Measurements from ENCODE around the gene TTC4.

Gene TTC4

GRCh38 chr1:54705153-54705552 is 10.5 kb upstream of the TTC4 start:
- no peak for DNase-seq

GRCh38 chr1:54706419-54706818 is 9.2 kb upstream of the TTC4 start:
- no peak for DNase-seq

GRCh38 chr1:54708385-54708784 is 7.3 kb upstream of the TTC4 start:
- DNase-seq, result no peak

- DNase-seq, result no peak
Observed at GRCh38 chr1:54709547-54710292, 5.9 kb upstream of the TTC4 start.

- peak; percentile 14 for DNase-seq
Observed at GRCh38 chr1:54710434-54710833, 5.2 kb upstream of the TTC4 start.

GRCh38 chr1:54710841-54711240 is 4.8 kb upstream of the TTC4 start:
- DNase-seq, result no peak

GRCh38 chr1:54711536-54711935 is 4.1 kb upstream of the TTC4 start:
- no peak for DNase-seq

- no peak for DNase-seq
Observed at GRCh38 chr1:54714881-54715492, 674 bp upstream of the TTC4 start.

GRCh38 chr1:54716299-54717047 is 812 bp downstream of the TTC4 start:
- DNase-seq, result peak; percentile 38

GRCh38 chr1:54721719-54722118 is 6.1 kb downstream of the TTC4 start:
- DNase-seq, result no peak

- DNase-seq, result no peak
Observed at GRCh38 chr1:54723985-54724384, 8.3 kb downstream of the TTC4 start.

GRCh38 chr1:54724771-54725170 is 9.1 kb downstream of the TTC4 start:
- DNase-seq, result no peak

GRCh38 chr1:54728027-54728426 is 12.4 kb downstream of the TTC4 start:
- DNase-seq, result no peak

GRCh38 chr1:54736685-54737084 is 21.0 kb downstream of the TTC4 start:
- no peak for DNase-seq

- no peak for DNase-seq
Observed at GRCh38 chr1:54738244-54738643, 22.6 kb downstream of the TTC4 start.

GRCh38 chr1:54741531-54741930 is 25.9 kb downstream of the TTC4 start:
- no peak for DNase-seq

- DNase-seq, result peak; percentile 3
Observed at GRCh38 chr1:54742282-54742681, 26.6 kb downstream of the TTC4 start.

GRCh38 chr1:54743416-54744226 is 28.0 kb downstream of the TTC4 start:
- no peak for DNase-seq

GRCh38 chr1:54744696-54745095 is 29.0 kb downstream of the TTC4 start:
- DNase-seq, result no peak

GRCh38 chr1:54745274-54745673 is 29.6 kb downstream of the TTC4 start:
- DNase-seq, result no peak

GRCh38 chr1:54745864-54746263 is 30.2 kb downstream of the TTC4 start:
- DNase-seq, result no peak

GRCh38 chr1:54748094-54748835 is 32.6 kb downstream of the TTC4 start:
- no peak for DNase-seq

Measured in fibroblast of skin of scalp (primary cell).